Measurements from ENCODE around the gene SNCG.

SNCG gene

DNA sequence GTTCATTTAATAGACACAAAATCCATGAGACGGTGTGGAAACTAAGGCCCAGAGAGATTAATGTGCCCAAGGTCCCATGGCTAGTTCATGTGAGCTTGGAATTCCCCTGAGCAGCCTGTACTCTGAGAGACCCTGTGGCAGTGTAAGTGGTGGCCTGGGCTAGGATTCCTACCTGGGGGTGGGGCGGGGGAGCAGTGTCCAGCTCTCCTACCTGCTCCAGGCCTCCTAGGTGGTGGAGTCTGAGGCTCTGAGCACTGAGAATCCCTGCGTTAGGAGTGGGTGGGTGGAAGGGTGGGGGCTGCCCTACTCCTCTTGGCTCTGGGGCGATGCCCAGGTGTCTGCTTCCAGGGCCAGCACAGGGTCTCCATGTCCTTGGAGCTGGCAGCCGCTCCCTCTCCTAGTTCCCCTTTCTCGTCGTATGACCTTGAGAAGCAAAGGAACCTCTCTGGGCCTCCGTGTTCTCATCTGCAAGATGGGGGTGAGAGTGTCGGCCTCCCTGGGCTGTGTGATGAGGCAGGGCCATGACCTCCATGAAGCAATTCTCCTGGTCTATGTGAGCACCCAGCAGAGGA lies 2.5 kb downstream of the SNCG start:
- DNase-seq (ENCODE audit: low spot score) = no peak

GRCh38 chr10:86961481-86962091 lies 3.2 kb downstream of the SNCG start:
- DNase-seq (ENCODE audit: low spot score) = no peak

DNA sequence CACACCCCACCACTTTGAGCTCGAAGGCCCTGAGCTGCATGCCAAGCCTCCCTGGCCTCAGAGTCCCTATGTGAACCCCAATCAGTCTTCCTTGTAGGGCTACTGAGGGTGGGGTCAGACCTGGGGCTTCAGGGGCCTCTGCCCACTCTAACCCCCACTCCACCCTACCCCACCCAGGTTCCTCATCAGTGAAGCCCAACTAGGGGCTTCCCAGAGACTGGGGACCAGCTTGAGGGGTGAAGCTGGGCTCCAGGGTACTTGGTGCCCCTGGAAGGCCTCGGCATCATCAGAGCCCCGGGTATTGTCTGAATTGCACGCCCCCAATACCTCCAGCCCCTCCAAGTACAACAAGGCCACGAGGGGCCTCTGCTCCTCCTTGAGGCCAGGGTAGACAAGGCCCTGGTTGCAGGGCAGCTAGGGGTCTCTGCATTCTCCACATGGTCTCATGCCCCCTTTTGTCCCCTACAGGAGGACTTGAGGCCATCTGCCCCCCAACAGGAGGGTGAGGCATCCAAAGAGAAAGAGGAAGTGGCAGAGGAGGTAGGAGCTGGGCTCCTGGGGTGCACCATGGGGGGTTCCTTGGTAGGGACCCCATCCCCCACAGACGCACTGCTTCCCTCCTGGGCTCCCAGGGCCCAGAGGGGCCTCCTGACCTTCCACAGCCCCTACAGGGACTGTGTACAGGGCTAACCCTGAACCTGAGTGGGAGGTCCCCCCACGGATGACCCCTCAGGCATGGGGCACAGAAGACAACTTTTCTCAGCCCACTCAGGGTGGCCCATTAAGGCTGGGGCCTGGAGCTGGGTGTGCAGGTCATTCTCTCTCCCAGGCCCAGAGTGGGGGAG lies 4.0 kb downstream of the SNCG start:
- no peak for DNase-seq (ENCODE audit: low spot score)

- DNase-seq (ENCODE audit: low spot score) = no peak
Observed at GRCh38 chr10:86962981-86963310, 4.5 kb downstream of the SNCG start.

- no peak for DNase-seq (ENCODE audit: low spot score)
Observed at GRCh38 chr10:86963341-86963919, 5.0 kb downstream of the SNCG start.

GRCh38 chr10:86964061-86964846 lies 5.9 kb downstream of the SNCG start:
- no peak for DNase-seq (ENCODE audit: low spot score)

DNA sequence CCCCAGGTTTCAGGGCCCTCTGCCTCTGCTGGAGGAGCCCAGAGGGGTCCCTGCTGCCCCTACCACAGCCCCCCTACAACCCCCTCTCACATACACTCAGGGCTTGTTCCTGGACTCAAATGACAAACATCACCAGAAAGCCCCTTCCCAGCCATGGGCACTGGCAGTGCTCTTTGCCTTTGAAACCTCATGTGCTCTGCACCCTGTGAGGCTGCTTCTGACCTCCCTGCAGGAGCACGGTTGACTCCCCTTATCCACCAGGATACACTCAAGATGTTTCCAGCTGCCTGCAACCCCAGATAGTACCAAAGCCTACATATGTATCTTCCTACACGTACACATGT lies 6.4 kb downstream of the SNCG start:
- DNase-seq (ENCODE audit: low spot score) = no peak

DNA sequence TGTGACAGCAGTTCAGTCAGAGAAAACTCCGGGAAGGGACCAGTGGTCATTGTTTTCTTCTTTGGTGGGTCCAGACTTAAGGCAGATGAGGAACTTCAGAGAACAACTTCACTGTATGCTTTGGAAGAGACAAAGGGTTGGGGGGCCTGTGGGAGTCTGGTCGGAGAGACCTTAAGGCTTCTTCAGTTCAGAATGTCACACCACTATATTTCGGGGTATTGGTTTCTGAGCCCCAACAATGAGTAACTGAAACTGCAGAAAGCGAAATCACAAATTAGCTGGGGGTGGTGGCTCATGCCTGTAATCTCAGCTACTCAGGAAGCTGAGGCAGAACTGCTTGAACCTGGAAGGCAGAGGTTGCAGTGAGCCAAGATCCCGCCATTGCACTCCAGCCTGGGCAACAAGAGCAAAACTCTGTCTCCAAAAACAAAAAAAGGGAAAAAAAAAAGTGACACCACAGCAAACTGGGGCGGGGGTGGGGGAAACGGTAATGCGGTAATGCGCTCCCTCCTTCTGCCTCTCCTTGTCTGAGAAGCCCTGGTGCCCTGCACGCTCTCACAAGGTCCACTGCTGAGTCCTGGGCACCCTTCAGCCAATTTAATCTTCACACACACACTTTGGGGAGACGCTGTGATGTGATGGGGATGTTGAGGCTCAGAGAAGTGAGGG lies 7.7 kb downstream of the SNCG start:
- no peak for DNase-seq (ENCODE audit: low spot score)

DNA sequence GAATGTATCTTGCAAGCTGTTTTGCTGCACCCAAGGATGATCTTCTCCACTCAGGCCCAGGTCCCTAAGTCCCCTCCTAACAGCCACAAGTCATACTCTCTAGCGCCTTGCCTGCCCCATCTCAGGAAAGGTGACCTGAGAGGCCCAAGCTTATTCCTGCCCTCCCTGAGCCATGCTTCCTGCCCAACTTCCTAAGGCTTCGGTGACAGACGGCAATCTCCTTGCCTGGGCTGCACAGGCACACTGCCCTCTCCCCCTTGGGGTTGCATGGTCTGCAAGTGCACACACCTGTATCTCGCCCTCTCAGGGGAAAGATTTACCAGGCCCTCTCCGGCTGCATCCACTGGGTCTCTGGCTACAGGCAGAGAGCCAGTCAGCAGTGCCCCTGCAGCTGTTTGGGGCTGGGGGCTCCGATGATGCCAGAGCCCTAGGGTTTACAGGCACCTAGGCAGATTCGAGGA lies 9.1 kb downstream of the SNCG start:
- DNase-seq (ENCODE audit: low spot score) = no peak

- DNase-seq (ENCODE audit: low spot score) = no peak
Observed at GRCh38 chr10:86968271-86968993, 10.0 kb downstream of the SNCG start, which contains the start of gene ADIRF. Gene ADIRF (plus strand): TSS chr10:86968482. CDS start chr10:86968545, 63 bp downstream.

DNA sequence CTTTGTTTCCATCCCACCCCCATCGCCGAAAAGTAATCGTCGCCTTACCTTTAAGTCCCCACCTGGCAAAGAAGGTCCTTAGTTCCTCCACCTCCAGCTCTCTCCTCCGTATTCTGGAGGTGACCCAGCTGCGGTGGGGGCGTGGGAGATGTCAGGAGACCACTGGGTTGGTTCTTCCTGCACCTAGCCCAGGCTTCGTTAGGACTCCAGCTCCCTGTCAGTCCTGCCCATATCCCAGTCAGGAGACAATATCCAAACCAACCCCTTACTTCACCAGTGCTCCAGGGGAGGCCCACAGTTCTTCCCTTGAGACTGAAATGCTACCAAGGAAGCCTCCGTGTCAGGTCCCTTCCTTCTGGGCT lies 10.6 kb downstream of the SNCG start:
- DNase-seq (ENCODE audit: low spot score) = no peak

DNA sequence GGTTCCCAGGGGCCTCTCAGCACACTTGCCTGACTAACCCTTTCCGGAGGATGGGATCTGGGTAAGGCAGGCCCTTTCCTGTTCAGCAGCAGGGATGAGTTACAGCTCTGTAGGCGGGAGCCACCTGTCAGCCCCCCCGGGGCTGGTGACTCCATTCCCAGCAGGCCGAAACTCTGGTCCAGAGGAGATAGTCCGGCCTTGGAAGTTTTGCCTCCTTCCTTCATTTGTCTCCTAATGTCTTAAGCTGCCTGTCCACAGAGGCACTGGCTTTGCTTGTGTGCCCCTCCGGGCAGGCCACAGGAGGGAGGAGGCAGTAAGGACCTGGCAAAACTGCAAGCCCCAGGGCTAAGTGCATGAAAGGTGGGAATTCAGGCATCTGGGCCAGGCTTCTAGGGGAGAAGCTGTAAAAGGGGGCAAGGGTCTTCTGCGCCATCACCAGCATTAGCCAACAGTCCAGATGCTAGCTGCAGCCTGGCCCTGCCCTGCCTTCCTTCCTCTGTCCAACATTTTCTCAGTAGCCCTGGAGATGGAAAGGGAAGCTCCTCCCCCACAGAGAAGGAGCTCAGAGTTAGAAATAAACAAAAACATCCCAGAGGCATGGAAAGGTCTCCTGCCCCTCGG lies 11.1 kb downstream of the SNCG start:
- no peak for DNase-seq (ENCODE audit: low spot score)

- DNase-seq (ENCODE audit: low spot score) = peak; percentile 56
Observed at GRCh38 chr10:86970162-86970981, 12.0 kb downstream of the SNCG start.

DNA sequence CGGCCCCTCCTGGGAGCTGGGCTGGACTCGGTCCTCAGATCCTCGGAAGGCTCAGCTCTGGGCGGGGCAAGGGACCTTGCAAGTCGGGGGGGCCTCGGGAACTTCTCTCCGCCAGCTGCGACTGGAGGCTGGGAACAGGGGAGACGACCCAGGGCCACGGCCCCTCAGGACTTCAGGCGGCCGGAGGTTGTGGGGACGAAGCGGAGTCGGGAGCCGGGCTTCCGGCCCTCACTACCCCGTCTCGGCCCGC lies 12.5 kb downstream of the SNCG start:
- DNase-seq (ENCODE audit: low spot score) = no peak

GRCh38 chr10:86971232-86971991 lies 13.0 kb downstream of the SNCG start:
- DNase-seq (ENCODE audit: low spot score) = no peak

GRCh38 chr10:86972613-86973380 lies 14.4 kb downstream of the SNCG start:
- no peak for DNase-seq (ENCODE audit: low spot score)

GRCh38 chr10:86974484-86974883 lies 16.1 kb downstream of the SNCG start:
- no peak for DNase-seq (ENCODE audit: low spot score)

DNA sequence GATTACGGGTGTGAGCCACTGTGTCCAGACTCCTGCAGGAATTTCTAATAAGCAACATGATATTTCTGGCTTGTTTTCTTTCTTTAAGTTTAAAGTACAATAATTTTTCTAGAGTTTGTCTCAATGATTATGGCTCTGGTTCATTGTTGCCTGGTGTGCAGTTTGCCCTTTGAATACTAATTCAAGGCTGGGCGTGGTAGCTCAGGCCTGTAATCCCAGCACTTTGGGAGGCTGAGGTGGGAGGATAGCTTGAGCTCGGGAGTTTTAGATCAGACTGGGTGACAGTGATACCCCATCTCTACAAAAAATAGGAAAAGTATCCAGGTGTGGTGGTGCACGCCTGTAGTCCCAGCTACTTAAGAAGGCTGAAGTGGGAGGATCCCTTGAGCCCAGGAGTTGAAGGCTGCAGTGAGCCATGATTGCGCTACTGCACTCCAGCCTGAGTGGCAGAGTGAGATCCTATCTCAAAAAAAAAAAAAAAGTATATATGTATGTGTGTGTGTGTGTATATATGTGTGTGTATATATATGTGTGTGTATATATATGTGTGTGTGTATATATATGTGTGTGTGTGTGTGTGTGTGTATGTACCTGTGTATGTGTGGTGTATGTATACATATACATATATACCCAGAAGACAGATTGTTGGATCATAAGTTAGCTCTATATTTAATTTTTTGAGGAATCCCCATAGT lies 18.1 kb downstream of the SNCG start:
- DNase-seq (ENCODE audit: low spot score) = no peak
